ENCODE measurements around the gene PNPLA3.

DNA sequence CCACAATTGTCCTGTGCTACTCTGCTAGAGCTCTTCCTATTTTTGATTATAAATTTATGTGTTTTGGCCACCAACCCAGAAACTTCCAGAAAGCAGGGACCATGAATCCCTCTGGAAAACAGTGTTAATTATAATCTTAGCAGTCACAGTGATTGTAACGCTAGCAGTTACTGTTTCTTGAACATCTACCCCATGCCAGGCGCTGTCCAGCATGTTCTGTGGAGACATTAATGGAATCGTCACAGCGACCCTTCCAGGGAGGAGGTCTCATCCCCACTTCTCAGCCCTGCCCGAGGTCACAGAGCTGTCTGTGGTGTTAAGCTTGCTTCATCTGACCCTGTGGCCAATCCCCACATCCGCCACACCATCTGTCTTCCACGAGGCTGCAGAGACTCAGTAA lies 17.9 kb upstream of the PNPLA3 start:
- no peak for TF ChIP-seq POLR2A (IDR thresholded peaks at IDR 0.05)
- TF ChIP-seq, protein P1, sequence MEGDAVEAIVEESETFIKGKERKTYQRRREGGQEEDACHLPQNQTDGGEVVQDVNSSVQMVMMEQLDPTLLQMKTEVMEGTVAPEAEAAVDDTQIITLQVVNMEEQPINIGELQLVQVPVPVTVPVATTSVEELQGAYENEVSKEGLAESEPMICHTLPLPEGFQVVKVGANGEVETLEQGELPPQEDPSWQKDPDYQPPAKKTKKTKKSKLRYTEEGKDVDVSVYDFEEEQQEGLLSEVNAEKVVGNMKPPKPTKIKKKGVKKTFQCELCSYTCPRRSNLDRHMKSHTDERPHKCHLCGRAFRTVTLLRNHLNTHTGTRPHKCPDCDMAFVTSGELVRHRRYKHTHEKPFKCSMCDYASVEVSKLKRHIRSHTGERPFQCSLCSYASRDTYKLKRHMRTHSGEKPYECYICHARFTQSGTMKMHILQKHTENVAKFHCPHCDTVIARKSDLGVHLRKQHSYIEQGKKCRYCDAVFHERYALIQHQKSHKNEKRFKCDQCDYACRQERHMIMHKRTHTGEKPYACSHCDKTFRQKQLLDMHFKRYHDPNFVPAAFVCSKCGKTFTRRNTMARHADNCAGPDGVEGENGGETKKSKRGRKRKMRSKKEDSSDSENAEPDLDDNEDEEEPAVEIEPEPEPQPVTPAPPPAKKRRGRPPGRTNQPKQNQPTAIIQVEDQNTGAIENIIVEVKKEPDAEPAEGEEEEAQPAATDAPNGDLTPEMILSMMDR (IDR thresholded peaks at IDR 0.05) = no peak
- no peak for TF ChIP-seq POLR2AphosphoS5 (IDR thresholded peaks at IDR 0.05)
